HCT116 (cell line): ENCODE data around the gene PRMT3. TPM values are rescaled to one million over a fixed set of nuclear protein-coding genes. Genes with fewer than 3 reads are reported as not detected.

Experiments used
- ATAC-seq: fragments of 200-7000 bp; cut with Tn5 transposase; 2 replicates; pipeline ENCODE4 v1.9.1; 2020; ENCODE audit warnings: mild to moderate bottlenecking, moderate library complexity
- BruUV-seq: library from RNA; stranded (reverse); fragments of 400-500 nt; replicated peaks from 2 replicates; lab custom pipeline; 2021; lab: Mats Ljungman, UMichigan
- CTCF ChIA-PET: fragments of 300-600 bp; sonication (Branson Sonifier 250); formaldehyde crosslinking; loops from one replicate; lab custom pipeline; 2021; ENCODE audit warnings: antibody characterized with exemption; lab: Charles Lee
- POLR2A ChIA-PET: fragments of 300-600, 350-600 bp; sonication (Branson Sonifier 250); formaldehyde crosslinking; loops from one replicate; lab custom pipeline; 2021; ENCODE audit warnings: antibody characterized with exemption; lab: Charles Lee
- RAD21 ChIA-PET, 2 experiments: fragments of 300-600 bp; sonication (Branson Sonifier 250); formaldehyde crosslinking; loops; one replicate each; lab custom pipeline; 2023; ENCODE audit warnings: low total read pairs in 2 of 2; ENCODE audit not compliant: uncharacterized antibody in 2 of 2, unreplicated experiment in 2 of 2, low non-redundant PET in 1 of 2; lab: Charles Lee
- DNase-seq: peaks from one replicate; pipeline ENCODE4 v3.0.0-alpha.2; 2010; ENCODE audit warnings: low read depth, low spot score
- H2AFZ ChIP-seq: fragments of 200-600 bp; shearing (Covaris generic), sonication (generic); 2 replicates; pipeline ENCODE4 v1.6.1; 2017; ENCODE audit warnings: low read depth, mixed run types, mixed read lengths, antibody characterized with exemption, low read length; ENCODE audit not compliant: poor library complexity, severe bottlenecking
- H3K27ac ChIP-seq: 2 replicates; pipeline ENCODE4 v1.5.1; 2012; ENCODE audit warnings: low read depth, low read length
- H3K27me3 ChIP-seq: fragments of 200-600 bp; sonication (generic); 2 replicates; pipeline ENCODE4 v1.6.1; 2016; ENCODE audit warnings: mixed run types, low read length, mixed read lengths; ENCODE audit not compliant: insufficient read depth
- H3K36me3 ChIP-seq, 2 experiments: fragments of 200-500 bp in 1 of 2; fragments of 200-600 bp in 1 of 2; sonication (Bioruptor generic) in 1 of 2; sonication (generic) in 1 of 2; 2 replicates each; pipeline versions ENCODE4 v1.5.1 to v1.6.1; 2014 to 2016; ENCODE audit warnings: low read length in 2 of 2, inconsistent platforms in 1 of 2, mixed read lengths in 1 of 2, mixed run types in 1 of 2; ENCODE audit not compliant: insufficient read depth in 2 of 2, control insufficient read depth in 1 of 2
- H3K4me1 ChIP-seq, 2 experiments: fragments of 200-600 bp in 1 of 2; sonication (generic) in 1 of 2; 2 replicates each; pipeline versions ENCODE4 v1.5.1 to v1.6.1; 2012 to 2017; ENCODE audit warnings: low read length in 2 of 2, inconsistent platforms in 1 of 2, mild to moderate bottlenecking in 1 of 2, mixed read lengths in 1 of 2, mixed run types in 1 of 2, moderate library complexity in 1 of 2; ENCODE audit not compliant: insufficient read depth in 2 of 2, control insufficient read depth in 1 of 2
- H3K4me2 ChIP-seq: fragments of 200-600 bp; sonication (generic); 2 replicates; pipeline ENCODE4 v1.6.1; 2017; ENCODE audit warnings: mixed run types, low read length, mixed read lengths
- H3K4me3 ChIP-seq, 2 experiments: fragments of 200-600 bp in 1 of 2; sonication (generic) in 1 of 2; replicated peaks in 1 of 2; 2 replicates each; pipeline ENCODE4 v1.5.1; 2011 to 2016; ENCODE audit warnings: low read length in 2 of 2, control low read depth in 1 of 2, low read depth in 1 of 2, mild to moderate bottlenecking in 1 of 2, mixed read lengths in 1 of 2, mixed run types in 1 of 2
- H3K79me2 ChIP-seq: fragments of 200-600 bp; sonication (generic); 2 replicates; pipeline ENCODE4 v1.6.1; 2017; ENCODE audit warnings: mild to moderate bottlenecking, mixed run types, low read length, moderate library complexity, mixed read lengths; ENCODE audit not compliant: insufficient read depth
- H3K9ac ChIP-seq: fragments of 200-600 bp; sonication (generic); 2 replicates; pipeline ENCODE4 v1.6.1; 2016; ENCODE audit warnings: low read length, mixed read lengths
- H3K9me2 ChIP-seq: fragments of 200-600 bp; sonication (generic), shearing (Covaris generic); 2 replicates; pipeline ENCODE4 v1.6.1; 2017; ENCODE audit warnings: mixed run types, mild to moderate bottlenecking, moderate library complexity; ENCODE audit not compliant: insufficient read depth
- H3K9me3 ChIP-seq, 2 experiments: fragments of 200-500 bp in 1 of 2; fragments of 200-600 bp in 1 of 2; sonication (Bioruptor generic) in 1 of 2; sonication (generic) in 1 of 2; 2 replicates each; pipeline ENCODE4 v1.6.1; 2014 to 2017; ENCODE audit warnings: low read length in 2 of 2, mixed read lengths in 2 of 2, inconsistent platforms in 1 of 2, low read depth in 1 of 2, mild to moderate bottlenecking in 1 of 2, mixed run types in 1 of 2, moderate library complexity in 1 of 2; ENCODE audit not compliant: control insufficient read depth in 1 of 2, insufficient read depth in 1 of 2
- H4K20me1 ChIP-seq: fragments of 200-600 bp; sonication (generic), shearing (Covaris generic); 2 replicates; pipeline ENCODE4 v1.6.1; 2017; ENCODE audit warnings: mixed run types, mild to moderate bottlenecking, moderate library complexity; ENCODE audit not compliant: insufficient read depth
- ATF3 ChIP-seq: IDR thresholded peaks from 2 replicates; pipeline ENCODE4 v1.6.1; 2012
- EGR1 ChIP-seq: IDR thresholded peaks from 2 replicates; pipeline ENCODE4 v1.6.1; 2012; ENCODE audit warnings: low read depth
- FOSL1 ChIP-seq: IDR thresholded peaks from 2 replicates; pipeline ENCODE4 v1.6.1; 2012; ENCODE audit warnings: low read depth
- POLR2A ChIP-seq: IDR thresholded peaks from 2 replicates; pipeline ENCODE4 v1.7.0; 2011; ENCODE audit warnings: borderline replicate concordance; ENCODE audit not compliant: insufficient read depth, insufficient read length; ENCODE audit errors: extremely low read depth
- RAD21 ChIP-seq: IDR thresholded peaks from 2 replicates; pipeline ENCODE4 v1.6.1; 2012; ENCODE audit warnings: low read depth, mild to moderate bottlenecking
- REST ChIP-seq: IDR thresholded peaks from 2 replicates; pipeline ENCODE4 v1.6.1; 2012; ENCODE audit warnings: low read depth
- TCF7L2 ChIP-seq: IDR thresholded peaks from 2 replicates; pipeline ENCODE4 v1.7.0; 2011; ENCODE audit warnings: borderline replicate concordance, inconsistent platforms; ENCODE audit not compliant: insufficient read depth, insufficient read length; ENCODE audit errors: extremely low read depth
- YY1 ChIP-seq: IDR thresholded peaks from 2 replicates; pipeline ENCODE4 v1.6.1; 2011; ENCODE audit warnings: low read length, low read depth, moderate library complexity, mild to moderate bottlenecking; ENCODE audit not compliant: insufficient replicate concordance; ENCODE audit errors: extremely low read depth
- ZBTB33 ChIP-seq: IDR thresholded peaks from 2 replicates; pipeline ENCODE4 v1.6.1; 2011; ENCODE audit warnings: mild to moderate bottlenecking, low read length, moderate library complexity; ENCODE audit not compliant: insufficient replicate concordance; ENCODE audit errors: extremely low read depth
- ZNF274 ChIP-seq: fragments of 200-500 bp; sonication (Bioruptor generic); IDR thresholded peaks from 2 replicates; pipeline ENCODE4 v1.6.1; 2014; ENCODE audit warnings: mild to moderate bottlenecking, low read depth, low read length, inconsistent platforms
- intact Hi-C: fragments of 100-400 bp; cut with micrococcal nuclease; formaldehyde crosslinking; loops from 2 replicates; pipeline ENCODE4 v1.10.0; 2022
- total RNA-seq: library from RNA; stranded (reverse); gene quantifications from one replicate; pipeline ENCODE4 v1.2.1, GENCODE V29; 2021; ENCODE audit not compliant: unreplicated experiment

The PRMT3 gene
- total RNA-seq, 1 experiment from 2014 or later: 24.3 TPM

DNA sequence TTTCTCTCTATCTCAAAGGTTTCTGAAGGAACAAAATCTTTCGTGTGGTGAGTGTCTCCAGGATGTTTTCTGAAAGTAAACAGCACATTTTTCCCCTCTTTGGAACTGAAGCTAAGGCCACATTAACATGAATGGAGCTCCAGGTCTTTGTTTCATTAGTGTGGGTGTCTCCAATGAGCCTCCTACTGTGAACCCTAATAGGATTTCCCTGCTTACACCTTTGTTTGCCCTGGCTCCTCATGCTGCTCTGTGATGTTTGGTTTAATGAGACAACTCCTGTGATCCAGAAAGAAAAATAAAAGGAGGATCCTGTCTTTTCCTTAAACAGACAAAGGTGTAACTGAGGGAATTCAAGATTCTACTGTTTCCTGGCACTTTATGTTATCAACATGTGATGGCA, 135.0 kb downstream of the PRMT3 start:
- Histone ChIP-seq H3K9ac (no peak overlapping the region), H3K79me2 (no peaks in the 10 kb centered on the region), H3K4me1 (no peaks in the 10 kb centered on the region), H4K20me1 (no peaks in the 10 kb centered on the region), H3K9me2 (no peaks in the 10 kb centered on the region), H3K9me3 (no peaks in the 10 kb centered on the region), H3K27me3 (no peaks in the 10 kb centered on the region), H3K4me3 (no peak overlapping the region), H2AFZ (no peak overlapping the region), H3K27ac (no peak overlapping the region), H3K4me2 (no peak overlapping the region), H3K36me3 (no peaks in the 10 kb centered on the region)
- ATAC-seq: no peak
- no peak for DNase-seq
- BruUV-seq: no TSS peak
- RAD21 ChIA-PET: no interaction called here
- TF ChIP-seq TCF7L2 (no peak), RAD21 (no peak), EGR1 (no peak), ZBTB33 (no peak), ZNF274 (no peak)
- POLR2A ChIA-PET: no interaction called here
- CTCF ChIA-PET: no interaction called here
- intact Hi-C loops: no loop called here

- Histone ChIP-seq H4K20me1 (no peaks in the 10 kb centered on the region), H2AFZ (no peak overlapping the region), H3K27me3 (no peaks in the 10 kb centered on the region), H3K9me3 (no peaks in the 10 kb centered on the region)
- CTCF ChIA-PET: no interaction called here
- TF ChIP-seq RAD21 (no peak), FOSL1 (no peak), REST (no peak), POLR2A (no peak), ATF3 (no peak), YY1 (no peak), TCF7L2 (no peak)
- TF ChIP-seq, all 23 proteins: peak for 0
- no peaks in the 10 kb centered on the region for H3K79me2 ChIP-seq
- DNase-seq (no peak), ATAC-seq (no peak)
- intact Hi-C loops: no loop called here
- POLR2A ChIA-PET: no interaction called here
- no peak overlapping the region for H3K9ac ChIP-seq
- H3K36me3 ChIP-seq: no peaks in the 10 kb centered on the region
- H3K4me3 ChIP-seq: no peak overlapping the region
- no peaks in the 10 kb centered on the region for H3K9me2 ChIP-seq
- RAD21 ChIA-PET: no interaction called here
- H3K4me2 ChIP-seq: no peak overlapping the region
- no TSS peak for BruUV-seq
- no peak overlapping the region for H3K27ac ChIP-seq
- no peaks in the 10 kb centered on the region for H3K4me1 ChIP-seq
Measured at GRCh38 chr11:20529757-20530156, 142.2 kb downstream of the PRMT3 start.
